H1 (cell line): ENCODE results near the gene UROD. TPM values are rescaled to one million over a fixed set of nuclear protein-coding genes. Genes with fewer than 3 reads are reported as not detected.

ENCODE experiments used
- CTCF ChIA-PET: fragments of 300-600 bp; sonication (Branson Sonifier 250); formaldehyde crosslinking; loops from one replicate; lab custom pipeline; 2021; ENCODE audit not compliant: partially characterized antibody; lab: Charles Lee
- POLR2A ChIA-PET: fragments of 300-600 bp; sonication (Branson Sonifier 250); formaldehyde crosslinking; loops from one replicate; lab custom pipeline; 2021; ENCODE audit warnings: inconsistent platforms; ENCODE audit not compliant: partially characterized antibody; lab: Charles Lee
- DNase-seq, 2 experiments: peaks; one replicate each; pipeline versions ENCODE4 v3.0.0 to v3.0.0-alpha.2; 2010 to 2022; ENCODE audit warnings: low spot score in 2 of 2, low read depth in 1 of 2, mixed read lengths in 1 of 2
- FAIRE-seq: peaks from 2 replicates; lab custom pipeline; 2011; peaks lifted over from hg19 to GRCh38; lab: Jason Lieb, UNC
- H2AFZ ChIP-seq: 2 replicates; pipeline ENCODE4 v1.8.1; 2012; ENCODE audit warnings: low read length, inconsistent platforms
- H2AK5ac ChIP-seq: 2 replicates; pipeline ENCODE4 v1.6.1; 2013; ENCODE audit warnings: low read depth, low read length
- H2BK120ac ChIP-seq: replicated peaks from 2 replicates; pipeline ENCODE3; 2013; ENCODE audit warnings: low read depth, low read length, inconsistent platforms
- H2BK12ac ChIP-seq: 2 replicates; pipeline ENCODE4 v1.6.1; 2013; ENCODE audit warnings: low read depth, low read length
- H2BK15ac ChIP-seq: 2 replicates; pipeline ENCODE4 v1.6.1; 2013; ENCODE audit warnings: low read length
- H2BK20ac ChIP-seq: 2 replicates; pipeline ENCODE4 v1.6.1; 2013; ENCODE audit warnings: low read length
- H2BK5ac ChIP-seq: 2 replicates; pipeline ENCODE4 v1.6.1; 2013; ENCODE audit warnings: low read depth, low read length
- H3K14ac ChIP-seq: 2 replicates; pipeline ENCODE4 v1.6.1; 2013; ENCODE audit warnings: inconsistent platforms; ENCODE audit not compliant: insufficient read length
- H3K18ac ChIP-seq: 2 replicates; pipeline ENCODE4 v1.6.1; 2013; ENCODE audit warnings: low read length; ENCODE audit errors: extremely low read depth
- H3K23ac ChIP-seq: 2 replicates; pipeline ENCODE4 v1.6.1; 2013; ENCODE audit warnings: inconsistent platforms; ENCODE audit not compliant: insufficient read length
- H3K23me2 ChIP-seq: 2 replicates; pipeline ENCODE4 v1.6.1; 2013; ENCODE audit warnings: low read depth, low read length
- H3K27ac ChIP-seq: 2 replicates; pipeline ENCODE4 v1.6.1; 2011; ENCODE audit warnings: low read depth, low read length, inconsistent platforms
- H3K27me3 ChIP-seq, 4 experiments: replicated peaks in 1 of 4; 1 replicate in 1 of 4; 2 replicates in 3 of 4; pipeline versions ENCODE4 v1.6.1 to v1.8.1; 2011 to 2013; ENCODE audit warnings: low read length in 3 of 4, mild to moderate bottlenecking in 3 of 4, inconsistent platforms in 2 of 4, mixed read lengths in 2 of 4, moderate library complexity in 1 of 4; ENCODE audit not compliant: control insufficient read depth in 3 of 4, insufficient read depth in 3 of 4; ENCODE audit errors: extremely low read depth in 1 of 4
- H3K36me3 ChIP-seq, 4 experiments: 2 replicates each; pipeline versions ENCODE4 v1.6.1 to v1.8.1; 2011 to 2013; ENCODE audit warnings: mild to moderate bottlenecking in 4 of 4, low read length in 3 of 4, moderate library complexity in 2 of 4, control low read depth in 1 of 4, inconsistent platforms in 1 of 4; ENCODE audit not compliant: insufficient read depth in 4 of 4, control insufficient read depth in 2 of 4
- H3K4ac ChIP-seq: replicated peaks from 2 replicates; pipeline ENCODE3; 2013; ENCODE audit warnings: low read length, low read depth, mixed read lengths, inconsistent platforms; ENCODE audit not compliant: insufficient read length
- H3K4me1 ChIP-seq, 4 experiments: replicated peaks in 1 of 4; 1 replicate in 1 of 4; 2 replicates in 3 of 4; pipeline versions ENCODE4 v1.6.1 to v1.8.1; 2011 to 2013; ENCODE audit warnings: low read length in 3 of 4, inconsistent platforms in 2 of 4, mixed read lengths in 1 of 4; ENCODE audit not compliant: insufficient read depth in 4 of 4, control insufficient read depth in 3 of 4
- H3K4me2 ChIP-seq, 2 experiments: 2 replicates each; pipeline versions ENCODE4 v1.6.1 to v1.8.1; 2011 to 2013; ENCODE audit warnings: low read depth in 2 of 2, low read length in 2 of 2, control low read depth in 1 of 2, inconsistent platforms in 1 of 2, mild to moderate bottlenecking in 1 of 2; ENCODE audit not compliant: insufficient read depth in 1 of 2
- H3K4me3 ChIP-seq, 4 experiments: fragments of 200-600, 300-600 bp in 1 of 4; sonication (generic), shearing (Covaris generic), sonication (Bioruptor Twin) in 1 of 4; 2 replicates each; pipeline versions ENCODE4 v1.5.1 to v1.8.1; 2011 to 2016; ENCODE audit warnings: low read length in 4 of 4, low read depth in 3 of 4, control low read depth in 2 of 4, inconsistent platforms in 2 of 4, mild to moderate bottlenecking in 2 of 4, mixed read lengths in 1 of 4, moderate library complexity in 1 of 4; ENCODE audit not compliant: insufficient read depth in 2 of 4; ENCODE audit errors: extremely low read depth in 1 of 4
- H3K56ac ChIP-seq: replicated peaks from 2 replicates; pipeline ENCODE3; 2013; ENCODE audit warnings: low read depth, mild to moderate bottlenecking, mixed read lengths, low read length, inconsistent platforms; ENCODE audit not compliant: insufficient read length
- H3K79me1 ChIP-seq: 2 replicates; pipeline ENCODE4 v1.6.1; 2013; ENCODE audit warnings: low read depth, low read length, control low read depth
- H3K79me2 ChIP-seq, 2 experiments: 2 replicates each; pipeline versions ENCODE4 v1.6.1 to v1.8.1; 2012 to 2013; ENCODE audit warnings: low read length in 2 of 2, mild to moderate bottlenecking in 2 of 2, inconsistent platforms in 1 of 2; ENCODE audit not compliant: insufficient read depth in 2 of 2, control insufficient read depth in 1 of 2
- H3K9ac ChIP-seq, 4 experiments: replicated peaks in 1 of 4; 1 replicate in 1 of 4; 2 replicates in 3 of 4; pipeline versions ENCODE4 v1.6.1 to v1.8.1; 2011 to 2013; ENCODE audit warnings: low read depth in 3 of 4, low read length in 3 of 4, control low read depth in 2 of 4, mild to moderate bottlenecking in 2 of 4, moderate library complexity in 2 of 4, inconsistent platforms in 1 of 4; ENCODE audit errors: extremely low read depth in 1 of 4
- H3K9me3 ChIP-seq, 2 experiments: 2 replicates each; pipeline versions ENCODE4 v1.6.1 to v1.8.1; 2012 to 2013; ENCODE audit warnings: mild to moderate bottlenecking in 2 of 2, moderate library complexity in 2 of 2, control low read depth in 1 of 2, inconsistent platforms in 1 of 2, low read depth in 1 of 2, low read length in 1 of 2, mixed read lengths in 1 of 2; ENCODE audit not compliant: insufficient read depth in 2 of 2
- H4K20me1 ChIP-seq, 2 experiments: replicated peaks in 1 of 2; 2 replicates each; pipeline versions ENCODE3 to v1.8.1; 2011 to 2013; ENCODE audit warnings: inconsistent platforms in 2 of 2, low read length in 2 of 2, mild to moderate bottlenecking in 1 of 2; ENCODE audit not compliant: insufficient read depth in 2 of 2, control insufficient read depth in 1 of 2
- H4K5ac ChIP-seq: 2 replicates; pipeline ENCODE4 v1.6.1; 2013; ENCODE audit warnings: low read length, low read depth, mixed read lengths, inconsistent platforms; ENCODE audit not compliant: insufficient read length
- H4K8ac ChIP-seq: 2 replicates; pipeline ENCODE4 v1.8.0; 2013; ENCODE audit warnings: mild to moderate bottlenecking, moderate library complexity, low read length, inconsistent platforms; ENCODE audit not compliant: insufficient read depth; ENCODE audit errors: extremely low read depth
- H4K91ac ChIP-seq: replicated peaks from 2 replicates; pipeline ENCODE3; 2013; ENCODE audit warnings: low read length, mixed read lengths, inconsistent platforms; ENCODE audit not compliant: insufficient read length
- BRCA1 ChIP-seq: IDR thresholded peaks from 2 replicates; pipeline ENCODE4 v1.6.1; 2012; ENCODE audit warnings: low read depth, low read length, improper control_type of control experiment
- GABPA ChIP-seq: IDR thresholded peaks from 2 replicates; pipeline ENCODE4 v1.6.1; 2011; ENCODE audit warnings: mild to moderate bottlenecking, low read length, moderate library complexity, borderline replicate concordance; ENCODE audit not compliant: insufficient read depth
- SIRT6 ChIP-seq: IDR thresholded peaks from one replicate; pipeline ENCODE4 v1.7.1; 2012; ENCODE audit warnings: low read length, inconsistent platforms
- WGBS, 2 experiments: shearing (Covaris generic) in 1 of 2; methylation state at CpG; one replicate each; pipeline versions ENCODE4 v1.1.6 to v1.1.7; 2013 to 2015; ENCODE audit warnings: low lambda C conversion rate in 2 of 2, mixed read lengths in 2 of 2, inconsistent platforms in 1 of 2, low coverage in 1 of 2, missing lambda C conversion rate in 1 of 2; ENCODE audit not compliant: insufficient replicate concordance in 2 of 2, insufficient coverage in 1 of 2, insufficient read length in 1 of 2; ENCODE audit errors: extremely low coverage in 1 of 2, missing lambda C conversion rate in 1 of 2; 5-methylcytosine and 5-hydroxymethylcytosine counted together
- polyA plus RNA-seq, 7 experiments: library from polyadenylated mRNA; depleted of rRNA in 3 of 7; stranded (reverse) in 5 of 7; unstranded in 2 of 7; fragments of >200 nt in 5 of 7; fragments of 200-250 nt in 2 of 7; gene quantifications; 1 replicate in 5 of 7; 2 replicates in 1 of 7; 4 replicates in 1 of 7; pipeline versions ENCODE4 v1.2.1 to v1.2.3, GENCODE V29; 2011 to 2013; ENCODE audit warnings: missing spikeins in 2 of 7, mixed read lengths in 2 of 7
- total RNA-seq: library from RNA; stranded (reverse); fragmentation: NEBNext Ultra II Directional; extraction: Animal tissue kit (Norgen Biotek cat#: 25700); gene quantifications from 2 replicates; pipeline ENCODE4 v1.2.1, GENCODE V29; 2021

Gene UROD
- total and polyA plus RNA-seq, 2 of the 8 experiments (the other 6 are each of a cell fraction or from before 2014, with no cell fraction given): 86.6 to 220 TPM

- no peak for FAIRE-seq
- Histone ChIP-seq H3K36me3 (peaks cover 6 to 36% (median 16%) of the 10 kb centered on the region in 4 experiments; a peak in 7 of 8 replicates), H2BK5ac (peak overlapping the region; percentile 35; the same call in 1 of the 2 replicates), H3K4me1 (no peaks in the 10 kb centered on the region), H2BK15ac (no peak overlapping the region), H3K4ac (no peak overlapping the region), H3K23ac (no peak overlapping the region), H2BK12ac (no peak overlapping the region), H3K27ac (no peak overlapping the region)
- TF ChIP-seq BRCA1: no peak
- TF ChIP-seq GABPA: no peak
- no peak for TF ChIP-seq SIRT6
- TF ChIP-seq, all 59 proteins: peak for 0
- Histone ChIP-seq H3K79me1 (no peaks in the 10 kb centered on the region), H3K23me2 (no peaks in the 10 kb centered on the region), H3K9me3 (no peaks in the 10 kb centered on the region), H2AK5ac (no peak overlapping the region), H3K56ac (no peak overlapping the region), H3K4me2 (no peak overlapping the region), H3K18ac (no peak overlapping the region), H2AFZ (no peak overlapping the region), H4K91ac (no peak overlapping the region), H3K27me3 (no peaks in the 10 kb centered on the region), H3K79me2 (no peaks in the 10 kb centered on the region), H3K14ac (no peak overlapping the region), H4K8ac (no peak overlapping the region; the same call in 1 of the 2 replicates), H3K4me3 (no peak overlapping the region), H2BK20ac (no peak overlapping the region), H4K5ac (no peak overlapping the region), H3K9ac (no peak overlapping the region; a peak in 1 of 7 replicates), H2BK120ac (no peak overlapping the region), H4K20me1 (peaks cover 0 to 6% of the 10 kb centered on the region in 2 experiments)
- POLR2A ChIA-PET: interaction anchor here (0.8 to 1.8 kb wide), 2 partner anchors 9 to 227 kb away, joined by 3 to 9 read pairs; partner anchors contain the start of genes HECTD3, RPS8 and UROD
- CTCF ChIA-PET: interaction anchor here (0.7 to 2.3 kb wide), 2 partner anchors 11 to 167 kb away, joined by 3 to 8 read pairs; no protein-coding TSS in a partner anchor
- WGBS, 2 experiments: 94% methylated on average over 17 of the region's 17 CpGs; no CpG with 5 or more reads in 1 of the 2 experiments
- no peak for DNase-seq
Observed at GRCh38 chr1:45002650-45003645, 9.1 kb upstream of the UROD start.
